ENCODE data around the gene MACC1. TPM values are rescaled to one million over a fixed set of nuclear protein-coding genes. Genes with fewer than 3 reads are reported as not detected.

The MACC1 gene
- total and polyA plus RNA-seq, 2 experiments from 2014 or later, result 3.4 to 13.4 TPM

GRCh38 chr7:20102982-20103381 lies 114.2 kb downstream of the MACC1 start:
- H3K4me3 ChIP-seq, result no peak overlapping the region
- H3K9me3 Mint-ChIP-seq, result no peaks in the 10 kb centered on the region
- H3K79me2 ChIP-seq (replicated peaks; ENCODE audit: insufficient read depth), result peaks cover 98% of the 10 kb centered on the region
- peaks cover 50% of the 10 kb centered on the region for H3K4me1 ChIP-seq (ENCODE audit: insufficient read depth)
- no peaks in the 10 kb centered on the region; the same call in 2 of the 3 replicates for H3K36me3 Mint-ChIP-seq (ENCODE audit: low read depth)
- peak overlapping the region; percentile 64; the same call in 1 of the 2 replicates for H3K27ac ChIP-seq (ENCODE audit: low read depth)
- H3K27ac Mint-ChIP-seq, result no peak overlapping the region
- no peak overlapping the region for H3K4me2 ChIP-seq
- H3K9me2 ChIP-seq (ENCODE audit: insufficient read depth), result no peaks in the 10 kb centered on the region
- H3K27me3 Mint-ChIP-seq (ENCODE audit: insufficient read depth, low read depth, poor library complexity), result no peaks in the 10 kb centered on the region
- no peaks in the 10 kb centered on the region for H3K27me3 ChIP-seq (ENCODE audit: insufficient read depth)
- peaks cover 9% of the 10 kb centered on the region for H3K36me3 ChIP-seq (ENCODE audit: insufficient read depth)
- no peaks in the 10 kb centered on the region; the same call in none of the 2 replicates for H4K20me1 ChIP-seq (replicated peaks; ENCODE audit: insufficient read depth)
- TF ChIP-seq STAT1 (IDR thresholded peaks at IDR 0.05; ENCODE audit: unreplicated experiment) (no peak), EZH2phosphoT487 (IDR thresholded peaks at IDR 0.05; ENCODE audit: unreplicated experiment) (no peak), NANOG (IDR thresholded peaks at IDR 0.05; ENCODE audit: borderline replicate concordance) (0 out of 2 replicates have a peak, but pooled peaks have one; percentile 19), EZH2 (IDR thresholded peaks at IDR 0.05; ENCODE audit: low read depth, unreplicated experiment) (no peak)
- no peak overlapping the region for H2AFZ ChIP-seq
- H3K4me1 Mint-ChIP-seq, result peaks cover 15% of the 10 kb centered on the region
- no peak overlapping the region for H3K4me3 Mint-ChIP-seq
- peaks cover 8% of the 10 kb centered on the region for H3F3A ChIP-seq (replicated peaks; ENCODE audit: low read depth)
- DNase-seq (ENCODE audit: low spot score) (no peak), ATAC-seq (no peak)

- H3K36me3 Mint-ChIP-seq (ENCODE audit: low read depth), result peaks cover 16% of the 10 kb centered on the region
- H2AFZ ChIP-seq, result no peak overlapping the region
- H3K9me3 Mint-ChIP-seq, result peaks cover 14% of the 10 kb centered on the region; the same call in 2 of the 3 replicates
- H3K27me3 ChIP-seq (ENCODE audit: insufficient read depth), result no peaks in the 10 kb centered on the region
- no peak overlapping the region for H3K4me3 ChIP-seq
- no peaks in the 10 kb centered on the region for H3K27me3 Mint-ChIP-seq (ENCODE audit: insufficient read depth, low read depth, poor library complexity)
- peaks cover 40% of the 10 kb centered on the region for H3K4me1 ChIP-seq (ENCODE audit: insufficient read depth)
- no peak overlapping the region for H3K27ac ChIP-seq (ENCODE audit: low read depth)
- H3K36me3 ChIP-seq (ENCODE audit: insufficient read depth), result peaks cover 9% of the 10 kb centered on the region
- H3K4me1 Mint-ChIP-seq, result peaks cover 16% of the 10 kb centered on the region
- H3K79me2 ChIP-seq (replicated peaks; ENCODE audit: insufficient read depth), result peaks cover 99% of the 10 kb centered on the region
- H3K9me2 ChIP-seq (ENCODE audit: insufficient read depth), result no peaks in the 10 kb centered on the region
- peaks cover 8% of the 10 kb centered on the region; the same call in 1 of the 2 replicates for H3F3A ChIP-seq (replicated peaks; ENCODE audit: low read depth)
- H3K27ac Mint-ChIP-seq, result no peak overlapping the region
- ATAC-seq (no peak), DNase-seq (ENCODE audit: low spot score) (no peak)
- H3K4me3 Mint-ChIP-seq, result no peak overlapping the region
- H4K20me1 ChIP-seq (replicated peaks; ENCODE audit: insufficient read depth), result peaks cover 6% of the 10 kb centered on the region; the same call in 1 of the 2 replicates
- no peak overlapping the region for H3K4me2 ChIP-seq
- TF ChIP-seq NANOG (IDR thresholded peaks at IDR 0.05; ENCODE audit: borderline replicate concordance), result no peak
- no peak for TF ChIP-seq ZNF331 (CRISPR knock-in tag; IDR thresholded peaks at IDR 0.05; ENCODE audit: low read depth)
- TF ChIP-seq POLR2AphosphoS5 (IDR thresholded peaks at IDR 0.05; ENCODE audit: low read depth), result no peak
- TF ChIP-seq STAT1 (IDR thresholded peaks at IDR 0.05; ENCODE audit: unreplicated experiment), result no peak
- no peak for TF ChIP-seq EZH2phosphoT487 (IDR thresholded peaks at IDR 0.05; ENCODE audit: unreplicated experiment)
- no peak for TF ChIP-seq CREB1 (CRISPR knock-in tag; IDR thresholded peaks at IDR 0.05; ENCODE audit: low read depth)
- TF ChIP-seq JUNB (IDR thresholded peaks at IDR 0.05; ENCODE audit: unreplicated experiment), result no peak
- TF ChIP-seq REST (IDR thresholded peaks at IDR 0.05; ENCODE audit: unreplicated experiment), result no peak
- no peak for TF ChIP-seq ETS1 (IDR thresholded peaks at IDR 0.05)
- no peak for TF ChIP-seq CTCF (conservative IDR thresholded peaks at IDR 0.05; ENCODE audit: low read depth in 2 of 2)
- TF ChIP-seq EZH2 (IDR thresholded peaks at IDR 0.05; ENCODE audit: low read depth, unreplicated experiment), result no peak
- no peak for TF ChIP-seq ZNF114 (CRISPR knock-in tag; IDR thresholded peaks at IDR 0.05)
Observed at GRCh38 chr7:20095862-20096261, 121.3 kb downstream of the MACC1 start.

Data from GM23338 (cell line).